MM.1S (cell line): Measurements from ENCODE around the gene ATP1A2.

Experiments used
- DNase-seq: peaks from one replicate; pipeline ENCODE4 v3.0.0-alpha.2; 2015
- H2AFZ ChIP-seq: fragments of 300-600 bp; sonication (generic); 2 replicates; pipeline ENCODE4 v1.6.0; 2016; ENCODE audit warnings: antibody characterized with exemption, low read length
- H3F3A ChIP-seq: fragments of 300-600 bp; sonication (generic); 2 replicates; pipeline ENCODE4 v1.6.1; 2016; ENCODE audit warnings: mild to moderate bottlenecking, antibody characterized with exemption, low read length, moderate library complexity, mixed read lengths; ENCODE audit not compliant: insufficient read depth
- H3K27ac ChIP-seq: fragments of 300-600 bp; sonication (generic); 2 replicates; pipeline ENCODE4 v1.5.1; 2016; ENCODE audit warnings: mild to moderate bottlenecking, low read length
- H3K27me3 ChIP-seq: fragments of 300-600 bp; sonication (generic); replicated peaks from 2 replicates; pipeline ENCODE4 v1.6.0; 2016; ENCODE audit warnings: low read length; ENCODE audit not compliant: insufficient read depth
- H3K36me3 ChIP-seq: fragments of 300-600 bp; sonication (generic); replicated peaks from 2 replicates; pipeline ENCODE4 v1.6.1; 2016; ENCODE audit warnings: mild to moderate bottlenecking, low read length, mixed read lengths; ENCODE audit not compliant: insufficient read depth
- H3K4me1 ChIP-seq: fragments of 300-600 bp; sonication (generic); 2 replicates; pipeline ENCODE4 v1.6.1; 2016; ENCODE audit warnings: low read length, mixed read lengths
- H3K4me2 ChIP-seq: fragments of 300-600 bp; sonication (generic); 2 replicates; pipeline ENCODE4 v1.6.0; 2016; ENCODE audit warnings: low read depth, low read length
- H3K4me3 ChIP-seq: fragments of 300-600 bp; sonication (generic); 2 replicates; pipeline ENCODE4 v1.5.1; 2016; ENCODE audit warnings: low read length, mixed read lengths
- H3K79me2 ChIP-seq: fragments of 300-600 bp; sonication (generic); 2 replicates; pipeline ENCODE4 v1.6.1; 2016; ENCODE audit warnings: mixed run types, low read length, mixed read lengths
- H3K9ac ChIP-seq: fragments of 300-600 bp; sonication (generic); 2 replicates; pipeline ENCODE4 v1.6.1; 2016; ENCODE audit warnings: low read length, mixed read lengths
- H3K9me2 ChIP-seq: fragments of 300-600 bp; sonication (generic); replicated peaks from 2 replicates; pipeline ENCODE4 v1.6.1; 2016; ENCODE audit warnings: mild to moderate bottlenecking, low read length, mixed read lengths; ENCODE audit not compliant: insufficient read depth
- H3K9me3 ChIP-seq: fragments of 300-600 bp; sonication (generic); replicated peaks from 2 replicates; pipeline ENCODE4 v1.6.1; 2016; ENCODE audit warnings: mild to moderate bottlenecking, low read length, mixed read lengths; ENCODE audit not compliant: insufficient read depth
- H4K20me1 ChIP-seq: fragments of 300-600 bp; sonication (generic); 2 replicates; pipeline ENCODE4 v1.6.1; 2016; ENCODE audit warnings: mild to moderate bottlenecking, low read length, moderate library complexity, mixed read lengths; ENCODE audit not compliant: insufficient read depth
- CTCF ChIP-seq: fragments of 300-600 bp; sonication (generic); IDR thresholded peaks from 2 replicates; pipeline ENCODE4 v1.5.1; 2016; ENCODE audit warnings: antibody characterized with exemption, low read length, mixed read lengths
- EZH2 ChIP-seq: fragments of 300-600 bp; sonication (generic); optimal IDR thresholded peaks from 2 replicates; pipeline ENCODE3; 2017; ENCODE audit warnings: low read depth, mild to moderate bottlenecking, antibody characterized with exemption, low read length, mixed read lengths
- EZH2phosphoT487 ChIP-seq: fragments of 300-600 bp; sonication (generic); IDR thresholded peaks from 2 replicates; pipeline ENCODE4 v1.6.1; 2018; ENCODE audit warnings: antibody characterized with exemption, low read length

The ATP1A2 gene

DNA sequence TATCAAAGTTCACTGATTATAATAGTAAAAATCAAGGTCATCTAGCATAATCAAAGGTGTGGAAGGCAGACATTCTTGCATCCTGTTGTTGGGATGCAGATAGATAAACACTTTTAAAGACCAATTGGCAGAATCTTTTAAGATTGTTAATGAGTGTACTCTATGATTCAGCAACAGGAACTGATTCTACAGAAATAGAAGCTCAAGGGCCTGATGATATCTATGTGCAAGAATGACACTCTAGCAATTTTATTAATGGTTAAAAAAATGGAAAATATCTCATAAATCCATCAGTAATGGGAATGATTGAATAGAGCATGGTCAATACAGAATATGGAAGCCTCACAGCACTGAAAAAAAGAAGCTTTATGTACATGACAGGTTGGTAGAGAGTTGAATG lies 33.7 kb downstream of the ATP1A2 start:
- no peak overlapping the region for H2AFZ ChIP-seq
- H3K4me3 ChIP-seq, result no peak overlapping the region
- H3K9me3 ChIP-seq, result no peaks in the 10 kb centered on the region
- H4K20me1 ChIP-seq, result no peaks in the 10 kb centered on the region
- no peaks in the 10 kb centered on the region for H3K36me3 ChIP-seq
- no peak overlapping the region for H3K4me2 ChIP-seq
- H3K79me2 ChIP-seq, result no peaks in the 10 kb centered on the region
- H3K27me3 ChIP-seq, result no peaks in the 10 kb centered on the region
- H3K9me2 ChIP-seq, result no peaks in the 10 kb centered on the region
- H3K9ac ChIP-seq, result no peak overlapping the region
- no peaks in the 10 kb centered on the region for H3F3A ChIP-seq
- no peak for DNase-seq
- TF ChIP-seq CTCF (no peak), EZH2 (no peak), EZH2phosphoT487 (no peak)
- H3K4me1 ChIP-seq, result no peaks in the 10 kb centered on the region
- no peak overlapping the region for H3K27ac ChIP-seq

DNA sequence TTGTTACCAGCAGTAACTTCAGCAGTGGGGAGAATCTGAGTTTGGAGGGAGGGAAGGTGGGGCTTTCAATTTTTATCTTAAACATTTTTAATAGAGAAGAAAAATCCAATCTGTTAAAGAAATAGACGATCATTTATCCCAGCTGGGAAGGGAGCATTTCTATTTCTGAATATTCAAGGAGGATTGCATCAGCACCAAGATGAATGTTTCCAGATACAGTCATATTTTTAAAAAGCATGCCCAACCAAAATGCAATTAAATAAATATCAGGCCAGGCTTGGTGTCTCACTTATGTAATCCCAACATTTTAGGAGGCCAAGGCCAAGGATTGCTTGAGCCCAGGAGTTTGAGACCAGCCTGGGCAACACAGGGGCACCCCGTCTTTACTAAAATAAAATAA lies 34.2 kb downstream of the ATP1A2 start:
- Histone ChIP-seq H3K9ac (no peak overlapping the region), H3K27ac (no peak overlapping the region)
- no peak for TF ChIP-seq CTCF

DNA sequence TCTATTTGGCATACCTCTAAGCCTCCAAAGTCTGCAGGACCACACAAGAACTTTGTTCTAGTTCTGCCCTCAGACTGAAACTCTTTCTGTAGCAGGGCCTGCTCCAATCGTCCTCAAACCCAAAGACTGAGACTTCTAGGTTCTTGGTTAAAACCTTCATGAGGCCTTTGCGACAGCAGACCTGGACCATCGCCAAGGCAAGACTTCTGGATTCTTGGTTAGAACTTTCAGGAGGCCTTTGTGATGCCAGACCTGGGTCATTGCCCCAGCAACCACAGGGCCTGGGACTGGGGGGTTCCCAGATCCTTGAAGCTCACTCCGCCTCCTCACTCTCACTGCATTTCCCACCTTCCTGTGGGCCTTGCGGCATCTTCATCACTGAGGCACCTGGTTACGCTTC lies 35.7 kb downstream of the ATP1A2 start, which contains the start of gene ATP1A4:
Gene ATP1A4, plus strand, starts transcription at position 301 of the 400 bp plus-strand sequence. CDS start 438 bp downstream, outside the sequence.
- H3F3A ChIP-seq, result no peaks in the 10 kb centered on the region
- no peaks in the 10 kb centered on the region for H3K36me3 ChIP-seq
- no peaks in the 10 kb centered on the region for H3K79me2 ChIP-seq
- TF ChIP-seq EZH2 (no peak), CTCF (no peak), EZH2phosphoT487 (no peak)
- H3K9me2 ChIP-seq, result no peaks in the 10 kb centered on the region
- H3K4me2 ChIP-seq, result no peak within 1 kb of the TSS
- no peaks in the 10 kb centered on the region for H3K9me3 ChIP-seq
- H3K9ac ChIP-seq, result no peak within 1 kb of the TSS
- H4K20me1 ChIP-seq, result no peaks in the 10 kb centered on the region
- H2AFZ ChIP-seq, result no peak within 1 kb of the TSS
- H3K4me1 ChIP-seq, result no peaks in the 10 kb centered on the region
- no peak for DNase-seq
- no peak within 1 kb of the TSS for H3K27ac ChIP-seq
- H3K27me3 ChIP-seq, result no peaks in the 10 kb centered on the region
- no peak within 1 kb of the TSS for H3K4me3 ChIP-seq

More for the DNA sequence above, 34.2 kb downstream of the ATP1A2 start:
- H4K20me1 ChIP-seq, result no peaks in the 10 kb centered on the region
- H2AFZ ChIP-seq, result no peak overlapping the region
- H3K4me1 ChIP-seq, result no peaks in the 10 kb centered on the region
- DNase-seq, result no peak
- no peaks in the 10 kb centered on the region for H3F3A ChIP-seq
- H3K79me2 ChIP-seq, result no peaks in the 10 kb centered on the region
- no peaks in the 10 kb centered on the region for H3K27me3 ChIP-seq
- H3K36me3 ChIP-seq, result no peaks in the 10 kb centered on the region
- no peaks in the 10 kb centered on the region for H3K9me2 ChIP-seq
- H3K4me2 ChIP-seq, result no peak overlapping the region
- no peaks in the 10 kb centered on the region for H3K9me3 ChIP-seq
- H3K4me3 ChIP-seq, result no peak overlapping the region
